K562 (cell line): ENCODE measurements around the gene BTG2. TPM values are rescaled to one million over a fixed set of nuclear protein-coding genes. Genes with fewer than 3 reads are reported as not detected.

Source experiments
- BACH1 ChIP-seq: fragments of 200-800 bp; sonication (Bioruptor generic); IDR thresholded peaks from 2 replicates; pipeline ENCODE4 v1.6.1; 2016; ENCODE audit warnings: missing genetic modification characterization, missing compliant biosample characterization
- ETS2 ChIP-seq: IDR thresholded peaks from 2 replicates; pipeline ENCODE4 v1.6.1; 2016; ENCODE audit warnings: borderline replicate concordance, missing genetic modification characterization, mild to moderate bottlenecking, moderate library complexity, missing compliant biosample characterization; ENCODE audit not compliant: poor library complexity, severe bottlenecking
- FOXK1 ChIP-seq: sonication (generic); formaldehyde crosslinking; IDR thresholded peaks from 2 replicates; pipeline ENCODE4 v1.8.0; 2022; ENCODE audit warnings: missing genetic modification reagents, mild to moderate bottlenecking, borderline replicate concordance
- HNRNPK ChIP-seq: fragments of 200-400 bp; formaldehyde crosslinking; IDR thresholded peaks from one replicate; pipeline ENCODE4 v1.6.1; 2018; ENCODE audit warnings: mild to moderate bottlenecking, low read depth, low read length; ENCODE audit not compliant: poor library complexity, severe bottlenecking
- MAFF ChIP-seq: IDR thresholded peaks from 2 replicates; pipeline ENCODE4 v1.6.1; 2012; ENCODE audit warnings: low read length, improper control_type of control experiment
- MBD2 ChIP-seq: sonication (generic); IDR thresholded peaks from 2 replicates; pipeline ENCODE4 v1.6.1; 2016; ENCODE audit warnings: low read depth, borderline replicate concordance
- MTA2 ChIP-seq: fragments of 450-650 bp; IDR thresholded peaks from 2 replicates; pipeline ENCODE4 v1.6.1; 2016; ENCODE audit warnings: low read depth
- PHF20 ChIP-seq: fragments of 450-650 bp; IDR thresholded peaks from 2 replicates; pipeline ENCODE4 v1.6.1; 2018; ENCODE audit not compliant: partially characterized antibody
- POU5F1 ChIP-seq: fragments of 150-350 bp; IDR thresholded peaks from 2 replicates; pipeline ENCODE4 v1.6.1; 2014; ENCODE audit warnings: borderline replicate concordance, low read length, low read depth, mild to moderate bottlenecking; ENCODE audit not compliant: partially characterized antibody
- RAD21 ChIP-seq, 2 experiments: fragments of 250-450 bp in 1 of 2; fragments of 450-650 bp in 1 of 2; sonication (Bioruptor Pico) in 1 of 2; formaldehyde crosslinking in 1 of 2; IDR thresholded peaks in 1 of 2; conservative IDR thresholded peaks in 1 of 2; 2 replicates each; pipeline versions ENCODE4 v1.4.0 to v1.8.0; 2020 to 2022; ENCODE audit warnings: mild to moderate bottlenecking in 2 of 2, moderate library complexity in 1 of 2
- RUNX1 ChIP-seq: sonication (generic); IDR thresholded peaks from 2 replicates; pipeline ENCODE4 v1.6.1; 2016; ENCODE audit warnings: antibody characterized with exemption, low read depth
- U2AF2 ChIP-seq: fragments of 200-400 bp; formaldehyde crosslinking; optimal IDR thresholded peaks from 2 replicates; pipeline ENCODE3; 2017; ENCODE audit warnings: low read depth, mild to moderate bottlenecking, low read length
- XRCC3 ChIP-seq: fragments of 450-650 bp; IDR thresholded peaks from 2 replicates; pipeline ENCODE4 v1.6.1; 2017; ENCODE audit warnings: mild to moderate bottlenecking, moderate library complexity
- ZNF239 ChIP-seq: fragments of 250-450 bp; sonication (Bioruptor Pico); IDR thresholded peaks from 2 replicates; pipeline ENCODE4 v1.4.0; 2020; ENCODE audit warnings: mild to moderate bottlenecking
- ZNF644 ChIP-seq: fragments of 200-800 bp; sonication (Bioruptor generic); IDR thresholded peaks from 2 replicates; pipeline ENCODE4 v1.6.1; 2016; ENCODE audit warnings: low read depth, missing genetic modification characterization, missing compliant biosample characterization
- polyA plus RNA-seq, 8 experiments: library from polyadenylated mRNA; depleted of rRNA in 4 of 8; stranded (reverse) in 5 of 8; unstranded in 3 of 8; fragments of >200 nt; fragmentation: Nextera tagmentation in 2 of 8; fragmentation: Illumina TruSeq in 1 of 8; extraction: Ambion mirVana in 2 of 8; extraction: Trizol in 1 of 8; gene quantifications; 2 replicates each; pipeline versions ENCODE4 v1.2.1 to v1.2.3, GENCODE V29; 2011 to 2014; ENCODE audit warnings: inconsistent platforms in 1 of 8, missing spikeins in 1 of 8
- total RNA-seq, 7 experiments: library from RNA; depleted of rRNA in 6 of 7; stranded (reverse); fragments of >200 nt in 6 of 7; fragmentation: Illumina TruSeq in 2 of 7; extraction: Trizol in 2 of 7; gene quantifications; 2 replicates each; pipeline versions ENCODE4 v1.2.1 to v1.2.3, GENCODE V29; 2011 to 2021; ENCODE audit warnings: low replicate concordance in 1 of 7

BTG2 gene
- total and polyA plus RNA-seq, 9 of the 15 experiments (the other 6 are each of a cell fraction or from before 2014, with no cell fraction given): 2.3 to 41.9 (median 8.7) TPM

GRCh38 chr1:203289982-203290260 lies 15.4 kb upstream of the BTG2 start (continued):
- no peak for TF ChIP-seq ETS2 (tag)
- TF ChIP-seq MBD2: no peak
- TF ChIP-seq ZNF644: peak; percentile 22; the same call in 1 of the 2 replicates
- no peak for TF ChIP-seq MAFF
- 0 out of 2 replicates have a peak, but pooled peaks have one; percentile 65 for TF ChIP-seq RUNX1
- TF ChIP-seq RAD21 (CRISPR knock-in tag; conservative IDR thresholded peaks at IDR 0.05 in 1 of 2, IDR thresholded peaks at IDR 0.05 in 1 of 2): no peak
- TF ChIP-seq BACH1 (tag): no peak; the same call in 1 of the 2 replicates
- no peak for TF ChIP-seq PHF20
- peak; percentile 69; the same call in 1 of the 2 replicates for TF ChIP-seq FOXK1 (CRISPR knock-in tag)
- TF ChIP-seq XRCC3: no peak
- TF ChIP-seq ZNF239: no peak
- no peak for TF ChIP-seq HNRNPK
- no peak for TF ChIP-seq POU5F1
- no peak for TF ChIP-seq MTA2
- no peak for TF ChIP-seq U2AF2
